Lower lobe of right lung (tissue), 2 donors: ENCODE results near the gene RAB7B. TPM values are rescaled to one million over a fixed set of nuclear protein-coding genes. Genes with fewer than 3 reads are reported as not detected.
A peak's percentile ranks its signal among the peaks of the same experiment; 100 is the strongest.

ENCODE experiments used
- ATAC-seq, 2 donors: fragments of 200-7000 bp; cut with Tn5 transposase; one replicate each; pipeline ENCODE4 v1.9.1; 2020 to 2022; ENCODE audit warnings: mild to moderate bottlenecking in 2 of 2, moderate library complexity in 2 of 2
- DNase-seq: peaks from one replicate; pipeline ENCODE4 v3.0.0-alpha.2; 2020
- H3K27ac ChIP-seq: fragments of 200-600 bp; one replicate; pipeline ENCODE4 v1.8.0; 2022
- H3K27me3 ChIP-seq: fragments of 200-600 bp; one replicate; pipeline ENCODE4 v1.8.0; 2022; ENCODE audit warnings: low read depth
- H3K36me3 ChIP-seq: fragments of 200-600 bp; one replicate; pipeline ENCODE4 v1.8.0; 2022; ENCODE audit warnings: mild to moderate bottlenecking
- H3K4me1 ChIP-seq: fragments of 200-600 bp; one replicate; pipeline ENCODE4 v1.8.0; 2022
- H3K4me3 ChIP-seq: fragments of 200-600 bp; one replicate; pipeline ENCODE4 v1.8.0; 2022; ENCODE audit warnings: mild to moderate bottlenecking
- H3K9me3 ChIP-seq: fragments of 200-600 bp; one replicate; pipeline ENCODE4 v1.8.0; 2022
- intact Hi-C: fragments of 100-400 bp; cut with DNase I; formaldehyde crosslinking; loops from one replicate; pipeline ENCODE4 v1.11.0; 2022
- total RNA-seq: library from RNA; stranded (reverse); fragmentation: NEBNext Ultra II Directional; extraction: Animal tissue kit (Norgen Biotek cat#: 25700); gene quantifications from one replicate; pipeline ENCODE4 v1.2.1, GENCODE V29; 2021
- TF ChIP-seq, protein P1 (sequence below): fragments of 200-600 bp; IDR thresholded peaks from one replicate; pipeline ENCODE4 v1.8.0; 2022; ENCODE audit warnings: antibody characterized with exemption, mild to moderate bottlenecking
- donor health status: DM: no; HTN: yes; CAD: no; lungs with severe emphysema.

Gene RAB7B
- total RNA-seq, 1 donor from 2014 or later: 9.1 TPM

DNA sequence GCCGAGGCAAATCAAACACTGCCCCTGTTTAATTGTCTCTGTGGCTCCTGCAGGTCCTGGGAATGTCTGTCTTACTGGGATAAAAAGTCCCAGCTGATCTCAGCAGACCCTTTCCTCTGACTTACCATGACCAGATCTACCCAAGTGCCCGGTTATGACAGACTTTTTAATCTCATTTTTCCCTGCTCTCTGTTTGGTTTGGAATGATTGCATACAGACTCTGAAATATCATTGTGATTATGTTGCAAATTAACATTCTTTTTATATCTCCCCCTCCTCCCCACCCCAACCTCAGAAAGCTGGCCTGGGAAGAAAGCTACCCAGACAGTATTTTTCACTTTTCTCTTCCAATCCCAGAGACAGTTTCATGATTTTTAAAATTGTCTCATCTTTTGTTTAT is 16.3 kb downstream of the RAB7B start:
- peaks cover 14% of the 10 kb centered on the region for H3K4me1 ChIP-seq
- H3K27ac ChIP-seq: no peak overlapping the region
- H3K4me3 ChIP-seq: no peak overlapping the region
- DNase-seq: no peak
- TF ChIP-seq, protein P1, sequence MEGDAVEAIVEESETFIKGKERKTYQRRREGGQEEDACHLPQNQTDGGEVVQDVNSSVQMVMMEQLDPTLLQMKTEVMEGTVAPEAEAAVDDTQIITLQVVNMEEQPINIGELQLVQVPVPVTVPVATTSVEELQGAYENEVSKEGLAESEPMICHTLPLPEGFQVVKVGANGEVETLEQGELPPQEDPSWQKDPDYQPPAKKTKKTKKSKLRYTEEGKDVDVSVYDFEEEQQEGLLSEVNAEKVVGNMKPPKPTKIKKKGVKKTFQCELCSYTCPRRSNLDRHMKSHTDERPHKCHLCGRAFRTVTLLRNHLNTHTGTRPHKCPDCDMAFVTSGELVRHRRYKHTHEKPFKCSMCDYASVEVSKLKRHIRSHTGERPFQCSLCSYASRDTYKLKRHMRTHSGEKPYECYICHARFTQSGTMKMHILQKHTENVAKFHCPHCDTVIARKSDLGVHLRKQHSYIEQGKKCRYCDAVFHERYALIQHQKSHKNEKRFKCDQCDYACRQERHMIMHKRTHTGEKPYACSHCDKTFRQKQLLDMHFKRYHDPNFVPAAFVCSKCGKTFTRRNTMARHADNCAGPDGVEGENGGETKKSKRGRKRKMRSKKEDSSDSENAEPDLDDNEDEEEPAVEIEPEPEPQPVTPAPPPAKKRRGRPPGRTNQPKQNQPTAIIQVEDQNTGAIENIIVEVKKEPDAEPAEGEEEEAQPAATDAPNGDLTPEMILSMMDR: no peak
- H3K9me3 ChIP-seq: no peaks in the 10 kb centered on the region
- H3K27me3 ChIP-seq: no peaks in the 10 kb centered on the region
- intact Hi-C loops: no loop called here
- H3K36me3 ChIP-seq: peaks cover 18% of the 10 kb centered on the region
- no peak for ATAC-seq

DNA sequence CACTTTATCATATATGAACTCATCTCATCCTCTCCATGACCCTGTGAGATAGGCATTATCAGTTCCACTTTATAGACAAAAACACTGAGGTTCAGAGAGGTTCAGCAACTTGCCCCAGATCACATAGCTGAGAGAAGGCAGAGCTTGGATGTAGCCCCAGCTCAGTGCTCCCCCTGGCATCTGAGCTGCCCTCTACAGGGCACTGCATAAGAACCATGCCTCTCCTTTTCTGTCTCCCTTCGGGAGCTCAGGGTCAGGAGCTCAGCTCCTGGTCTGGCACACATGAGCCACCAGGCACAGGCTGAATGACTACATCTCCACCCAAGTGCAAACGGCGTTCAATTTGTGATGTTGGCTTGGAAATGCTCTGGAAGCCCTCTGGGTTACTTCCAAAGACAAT is 16.9 kb downstream of the RAB7B start:
- H3K36me3 ChIP-seq: peaks cover 14% of the 10 kb centered on the region
- ATAC-seq (no peak), DNase-seq (no peak)
- no peak overlapping the region for H3K27ac ChIP-seq
- peaks cover 14% of the 10 kb centered on the region for H3K4me1 ChIP-seq
- TF ChIP-seq, protein P1: no peak
- intact Hi-C loops: no loop called here
- no peaks in the 10 kb centered on the region for H3K9me3 ChIP-seq
- no peak overlapping the region for H3K4me3 ChIP-seq
- H3K27me3 ChIP-seq: no peaks in the 10 kb centered on the region

DNA sequence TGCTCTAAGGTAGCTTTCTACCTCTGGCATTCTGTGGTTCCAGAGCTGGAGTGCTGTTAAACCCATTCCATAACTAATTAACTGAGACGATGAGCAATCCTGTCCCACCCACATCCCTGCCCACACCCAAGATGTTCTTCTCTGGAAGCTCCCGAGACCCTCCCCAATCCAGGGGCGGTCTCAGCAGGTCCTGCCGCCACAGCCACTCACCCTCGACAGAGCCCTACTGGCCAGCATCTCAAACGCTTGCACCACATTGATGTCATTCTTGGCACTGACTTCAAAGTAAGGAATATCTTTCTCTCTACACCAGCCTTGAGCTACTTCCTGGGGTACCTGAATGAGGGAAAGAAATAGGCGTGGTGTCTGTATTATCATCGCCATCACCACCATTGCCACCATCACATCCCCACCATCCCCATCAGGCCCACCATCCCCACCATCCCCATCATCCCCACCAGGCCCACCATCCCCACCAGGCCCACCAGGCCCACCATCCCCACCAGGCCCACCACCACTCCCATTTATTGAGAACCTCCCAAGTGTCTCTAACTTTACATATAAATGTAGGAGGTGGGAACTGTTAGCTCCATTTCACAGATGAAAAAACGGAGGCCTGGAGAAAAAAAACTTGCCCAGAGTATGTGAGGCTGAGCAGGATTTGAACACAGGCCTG is 17.7 kb downstream of the RAB7B start:
- DNase-seq (no peak), ATAC-seq (no peak)
- TF ChIP-seq, protein P1: no peak
- Histone ChIP-seq H3K27me3 (no peaks in the 10 kb centered on the region), H3K36me3 (peaks cover 9% of the 10 kb centered on the region), H3K27ac (no peak overlapping the region), H3K4me1 (peaks cover 14% of the 10 kb centered on the region), H3K9me3 (no peaks in the 10 kb centered on the region), H3K4me3 (no peak overlapping the region)
- intact Hi-C loops: no loop called here

DNA sequence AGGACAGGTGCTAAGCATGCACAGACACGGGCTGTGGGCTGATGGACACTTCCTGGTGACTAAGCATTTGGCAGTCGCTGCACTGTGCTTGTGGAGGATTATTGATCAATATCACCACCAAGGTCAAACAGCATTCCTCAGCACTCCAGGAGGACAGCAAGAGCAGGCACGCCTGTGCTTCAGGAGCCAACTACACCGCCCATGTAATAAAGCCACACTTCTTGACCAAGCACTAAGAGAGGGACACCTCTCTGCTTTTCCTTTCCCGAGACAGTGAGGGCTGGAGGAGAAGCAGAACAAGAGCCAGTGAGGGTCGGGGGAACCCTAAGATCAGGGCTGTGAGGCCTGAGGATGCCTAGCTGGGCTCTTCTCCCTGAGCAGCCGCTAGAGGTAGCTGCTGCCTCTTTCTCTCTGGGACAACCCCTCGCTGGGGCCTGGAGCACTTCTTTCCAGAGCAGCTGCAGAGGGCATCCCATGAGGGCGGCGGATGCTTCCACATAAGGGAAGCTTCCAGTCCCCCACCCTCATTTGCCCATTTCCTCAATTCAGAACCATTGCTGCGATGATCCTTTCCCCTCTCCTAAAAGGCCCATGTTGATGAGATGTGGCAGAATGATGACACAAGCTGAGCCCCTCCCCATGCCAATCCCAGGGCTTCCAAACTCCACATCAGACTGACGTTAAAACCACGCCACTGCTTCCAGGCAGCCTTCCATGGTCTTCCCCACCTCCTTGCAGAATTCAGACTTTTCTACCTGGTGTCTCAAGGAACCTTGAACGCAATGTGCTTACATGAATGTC is 19.1 kb downstream of the RAB7B start:
- Histone ChIP-seq H3K27ac (no peak overlapping the region), H3K4me1 (peaks cover 14% of the 10 kb centered on the region), H3K27me3 (no peaks in the 10 kb centered on the region), H3K36me3 (peaks cover 9% of the 10 kb centered on the region), H3K4me3 (no peak overlapping the region), H3K9me3 (no peaks in the 10 kb centered on the region)
- TF ChIP-seq, protein P1: peak; percentile 72
- intact Hi-C loops: no loop called here
- ATAC-seq (peak; percentile 85 to 87), DNase-seq (peak; percentile 67)

DNA sequence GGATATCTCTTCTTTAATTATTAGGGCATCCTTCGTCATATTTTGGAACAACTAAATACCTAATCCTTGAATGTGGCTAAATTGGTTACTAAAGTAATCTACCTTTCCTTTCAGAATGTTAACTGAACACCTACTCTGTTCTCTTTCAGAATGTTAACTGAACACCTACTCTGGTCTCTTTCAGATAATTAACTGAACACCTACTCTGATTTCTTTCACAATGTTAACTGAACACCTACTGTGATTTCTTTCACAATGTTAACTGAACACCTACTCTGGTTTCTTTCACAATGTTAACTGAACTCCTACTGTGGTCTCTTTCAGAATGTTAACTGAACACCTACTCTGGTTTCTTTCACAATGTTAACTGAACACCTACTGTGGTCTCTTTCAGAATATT is 21.9 kb downstream of the RAB7B start:
- Histone ChIP-seq H3K4me3 (no peak overlapping the region), H3K36me3 (peaks cover 9% of the 10 kb centered on the region), H3K27ac (no peak overlapping the region), H3K27me3 (no peaks in the 10 kb centered on the region), H3K4me1 (peaks cover 14% of the 10 kb centered on the region), H3K9me3 (no peaks in the 10 kb centered on the region)
- DNase-seq (no peak), ATAC-seq (no peak)
- intact Hi-C loops: no loop called here
- TF ChIP-seq, protein P1: no peak
